Measurements from ENCODE around the gene VPS26A. TPM values are rescaled to one million over a fixed set of nuclear protein-coding genes. Genes with fewer than 3 reads are reported as not detected.
"Not testable (repeated sequence)": the region's sequence is repeated elsewhere in the genome, so short reads cannot be mapped to it uniquely, and the experiment has no call there.

VPS26A gene
- total RNA-seq, 1 donor from 2014 or later = 55.8 TPM

- H3K36me3 Mint-ChIP-seq (ENCODE audit: unreplicated experiment) = peaks cover 4% of the 10 kb centered on the region
- no peak for TF ChIP-seq CTCF (IDR thresholded peaks at IDR 0.05; ENCODE audit: partially characterized antibody, unreplicated experiment)
- no peaks in the 10 kb centered on the region for H3K9me3 Mint-ChIP-seq (ENCODE audit: unreplicated experiment)
- H3K27me3 Mint-ChIP-seq (ENCODE audit: unreplicated experiment) = no peaks in the 10 kb centered on the region
- no peak overlapping the region for H3K27ac Mint-ChIP-seq (ENCODE audit: unreplicated experiment)
- H3K4me1 Mint-ChIP-seq (ENCODE audit: low read depth, unreplicated experiment) = no peaks in the 10 kb centered on the region
- DNase-seq = no peak
- no peak overlapping the region for H3K4me3 Mint-ChIP-seq (ENCODE audit: unreplicated experiment)
These were observed 16.0 kb downstream of the VPS26A start for GRCh38 chr10:69139961-69140360.

- no peaks in the 10 kb centered on the region for H3K36me3 Mint-ChIP-seq (ENCODE audit: unreplicated experiment)
- no peaks in the 10 kb centered on the region for H3K27me3 Mint-ChIP-seq (ENCODE audit: unreplicated experiment)
- H3K4me1 Mint-ChIP-seq (ENCODE audit: low read depth, unreplicated experiment) = no peaks in the 10 kb centered on the region
- H3K4me3 Mint-ChIP-seq (ENCODE audit: unreplicated experiment) = no peak overlapping the region
- TF ChIP-seq CTCF (IDR thresholded peaks at IDR 0.05; ENCODE audit: partially characterized antibody, unreplicated experiment) = no peak
- no peak overlapping the region for H3K27ac Mint-ChIP-seq (ENCODE audit: unreplicated experiment)
- no peaks in the 10 kb centered on the region for H3K9me3 Mint-ChIP-seq (ENCODE audit: unreplicated experiment)
- DNase-seq = no peak
These were observed 17.3 kb downstream of the VPS26A start for GRCh38 chr10:69141304-69141703.

- not testable (repeated sequence) for H3K9me3 Mint-ChIP-seq (ENCODE audit: unreplicated experiment); DNase-seq; H3K27me3 Mint-ChIP-seq (ENCODE audit: unreplicated experiment); H3K4me3 Mint-ChIP-seq (ENCODE audit: unreplicated experiment); H3K27ac Mint-ChIP-seq (ENCODE audit: unreplicated experiment); H3K36me3 Mint-ChIP-seq (ENCODE audit: unreplicated experiment); H3K4me1 Mint-ChIP-seq (ENCODE audit: low read depth, unreplicated experiment)
These were observed 18.1 kb downstream of the VPS26A start for GRCh38 chr10:69142074-69142473.

GRCh38 chr10:69142983-69143382 lies 19.0 kb downstream of the VPS26A start:
- TF ChIP-seq CTCF (IDR thresholded peaks at IDR 0.05; ENCODE audit: partially characterized antibody, unreplicated experiment) = no peak
- no peaks in the 10 kb centered on the region for H3K36me3 Mint-ChIP-seq (ENCODE audit: unreplicated experiment)

GRCh38 chr10:69145329-69145728 lies 21.4 kb downstream of the VPS26A start:
- Mint-ChIP-seq H3K36me3 (ENCODE audit: unreplicated experiment) (no peaks in the 10 kb centered on the region), H3K9me3 (ENCODE audit: unreplicated experiment) (no peaks in the 10 kb centered on the region), H3K4me3 (ENCODE audit: unreplicated experiment) (no peak overlapping the region), H3K4me1 (ENCODE audit: low read depth, unreplicated experiment) (peaks cover 2% of the 10 kb centered on the region), H3K27me3 (ENCODE audit: unreplicated experiment) (no peaks in the 10 kb centered on the region), H3K27ac (ENCODE audit: unreplicated experiment) (no peak overlapping the region)
- DNase-seq = no peak
- no peak for TF ChIP-seq CTCF (IDR thresholded peaks at IDR 0.05; ENCODE audit: partially characterized antibody, unreplicated experiment)

More at GRCh38 chr10:69142983-69143382, 19.0 kb downstream of the VPS26A start:
- no peak overlapping the region for H3K27ac Mint-ChIP-seq (ENCODE audit: unreplicated experiment)
- H3K4me3 Mint-ChIP-seq (ENCODE audit: unreplicated experiment) = no peak overlapping the region
- no peak for DNase-seq
- H3K9me3 Mint-ChIP-seq (ENCODE audit: unreplicated experiment) = no peaks in the 10 kb centered on the region
- H3K27me3 Mint-ChIP-seq (ENCODE audit: unreplicated experiment) = no peaks in the 10 kb centered on the region
- peaks cover 2% of the 10 kb centered on the region for H3K4me1 Mint-ChIP-seq (ENCODE audit: low read depth, unreplicated experiment)

GRCh38 chr10:69145864-69146263 lies 21.9 kb downstream of the VPS26A start:
- no peaks in the 10 kb centered on the region for H3K27me3 Mint-ChIP-seq (ENCODE audit: unreplicated experiment)
- no peak for DNase-seq
- H3K36me3 Mint-ChIP-seq (ENCODE audit: unreplicated experiment) = no peaks in the 10 kb centered on the region
- H3K9me3 Mint-ChIP-seq (ENCODE audit: unreplicated experiment) = no peaks in the 10 kb centered on the region
- H3K4me3 Mint-ChIP-seq (ENCODE audit: unreplicated experiment) = no peak overlapping the region
- no peak overlapping the region for H3K27ac Mint-ChIP-seq (ENCODE audit: unreplicated experiment)
- peaks cover 2% of the 10 kb centered on the region for H3K4me1 Mint-ChIP-seq (ENCODE audit: low read depth, unreplicated experiment)
- no peak for TF ChIP-seq CTCF (IDR thresholded peaks at IDR 0.05; ENCODE audit: partially characterized antibody, unreplicated experiment)

Measured in glutamatergic neuron (in vitro differentiated cells).